Stimulated activated CD8-positive, alpha-beta memory T cell treated with anti-CD3 and anti-CD28 coated beads, Interleukin-4, amount 100 ng/mL, for 1 hour (primary cell): ENCODE measurements around the gene BHLHE40.
"Not testable (repeated sequence)": the region's sequence is repeated elsewhere in the genome, so short reads cannot be mapped to it uniquely, and the experiment has no call there.

Experiments used
- DNase-seq, 2 donors: peaks; one replicate each; pipeline ENCODE4 v3.0.0-alpha.2; 2020; ENCODE audit warnings: low read depth in 2 of 2, low spot score in 1 of 2

BHLHE40 gene

DNA sequence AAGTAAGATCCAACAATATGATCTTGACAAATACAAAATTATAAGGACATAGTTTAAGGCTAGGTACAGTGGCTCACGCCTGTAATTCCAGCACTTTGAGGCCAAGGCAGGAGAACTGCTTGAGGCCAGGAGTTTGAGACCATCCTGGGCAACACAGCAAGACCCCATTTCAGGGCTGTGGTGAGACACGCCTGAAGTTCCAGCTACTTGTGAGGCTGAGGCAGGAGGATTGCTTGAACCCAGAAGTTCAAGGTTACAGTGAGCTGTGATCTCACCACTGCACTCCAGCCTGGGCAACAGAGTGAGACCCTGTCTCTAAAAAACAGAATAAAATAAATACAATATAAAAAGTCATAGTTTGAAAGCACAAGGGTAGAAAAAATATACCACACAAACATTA, 17.4 kb upstream of the BHLHE40 start:
- not testable (repeated sequence) for DNase-seq

GRCh38 chr3:4963669-4964570, 15.3 kb upstream of the BHLHE40 start:
- no peak for DNase-seq

- not testable (repeated sequence) for DNase-seq
Measured at GRCh38 chr3:4966006-4966405, 13.2 kb upstream of the BHLHE40 start.

- DNase-seq: not testable (repeated sequence)
Measured at GRCh38 chr3:4967683-4968082, 11.6 kb upstream of the BHLHE40 start.

GRCh38 chr3:4971437-4971836, 7.8 kb upstream of the BHLHE40 start:
- DNase-seq: not testable (repeated sequence)

DNA sequence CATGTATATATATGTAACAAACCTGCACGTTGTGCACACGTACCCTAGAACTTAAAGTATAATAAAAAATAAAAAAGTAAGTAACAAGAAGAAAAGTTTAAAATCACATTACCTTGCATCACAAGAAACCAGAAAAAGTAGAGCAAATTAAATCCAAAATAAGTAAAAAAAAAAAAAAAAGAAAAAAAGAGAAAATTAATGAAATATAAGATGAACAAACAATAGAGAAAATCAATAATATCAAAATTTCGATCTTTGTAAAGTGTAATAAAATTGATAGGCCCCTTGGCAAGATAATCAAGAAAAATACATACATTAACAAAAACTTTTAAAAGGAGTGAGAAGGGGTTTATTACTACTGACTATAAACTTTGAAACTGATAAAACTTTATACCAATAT, 7.4 kb upstream of the BHLHE40 start:
- no peak for DNase-seq

- no peak for DNase-seq
Measured at GRCh38 chr3:4972652-4973643, 6.3 kb upstream of the BHLHE40 start.

DNA sequence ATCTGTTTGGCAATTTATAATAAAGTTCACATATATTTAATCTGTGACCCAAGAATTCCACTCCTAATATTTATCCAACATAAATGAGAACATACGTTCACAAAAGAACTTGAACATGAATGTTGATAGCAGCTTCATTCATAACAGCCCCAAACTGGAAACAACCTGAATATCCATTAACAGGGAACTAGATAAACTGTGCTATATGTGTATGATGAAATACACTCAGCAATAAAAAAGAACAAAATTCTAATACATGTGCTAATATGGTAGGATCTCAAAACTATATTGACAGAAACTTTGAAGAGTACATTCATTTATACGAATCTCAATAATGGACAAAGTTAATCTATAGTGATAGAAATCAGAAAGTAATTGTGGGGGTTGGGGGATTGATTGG, 5.1 kb upstream of the BHLHE40 start:
- DNase-seq: no peak

DNA sequence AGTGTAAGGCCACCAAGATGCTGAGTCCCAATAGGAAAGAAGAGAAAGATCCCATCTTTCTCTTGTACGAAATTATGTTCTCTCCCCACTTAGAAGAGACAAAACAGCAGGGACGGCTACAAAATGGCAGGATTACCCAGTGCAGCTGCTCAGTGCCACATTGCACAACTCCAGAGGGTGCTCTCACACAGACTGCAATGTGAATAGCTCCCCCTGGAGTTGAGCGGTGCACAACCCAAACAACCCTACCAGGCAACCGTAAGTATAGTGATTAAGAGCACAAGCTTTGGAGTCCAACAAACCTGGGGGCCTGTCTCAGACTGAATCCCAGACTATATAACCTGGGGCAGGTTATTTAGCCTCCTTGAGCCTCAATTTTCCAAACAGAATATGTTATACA, 3.1 kb upstream of the BHLHE40 start:
- DNase-seq: no peak

GRCh38 chr3:4977001-4977852, 2.0 kb upstream of the BHLHE40 start:
- no peak for DNase-seq

DNA sequence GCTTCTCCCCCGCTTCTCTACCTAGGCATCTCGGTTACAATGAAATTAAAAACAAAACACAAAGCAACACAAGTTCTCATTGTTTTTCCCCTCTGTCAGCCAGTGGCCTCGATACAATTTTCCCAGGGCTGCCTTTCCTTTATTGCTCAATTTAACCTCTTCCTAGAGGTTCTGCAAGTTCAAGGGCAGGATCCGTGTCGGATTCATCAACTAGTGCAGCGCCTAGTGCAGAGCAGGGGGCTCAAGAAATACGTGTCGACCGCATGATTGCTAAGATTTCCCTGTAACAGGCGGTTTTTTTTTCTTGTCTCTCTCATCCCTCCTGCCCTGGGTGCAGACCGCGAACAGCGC, 1.4 kb upstream of the BHLHE40 start:
- no peak for DNase-seq

GRCh38 chr3:4978204-4978965, 852 bp upstream of the BHLHE40 start:
- DNase-seq: peak; percentile 50 to 55

DNA sequence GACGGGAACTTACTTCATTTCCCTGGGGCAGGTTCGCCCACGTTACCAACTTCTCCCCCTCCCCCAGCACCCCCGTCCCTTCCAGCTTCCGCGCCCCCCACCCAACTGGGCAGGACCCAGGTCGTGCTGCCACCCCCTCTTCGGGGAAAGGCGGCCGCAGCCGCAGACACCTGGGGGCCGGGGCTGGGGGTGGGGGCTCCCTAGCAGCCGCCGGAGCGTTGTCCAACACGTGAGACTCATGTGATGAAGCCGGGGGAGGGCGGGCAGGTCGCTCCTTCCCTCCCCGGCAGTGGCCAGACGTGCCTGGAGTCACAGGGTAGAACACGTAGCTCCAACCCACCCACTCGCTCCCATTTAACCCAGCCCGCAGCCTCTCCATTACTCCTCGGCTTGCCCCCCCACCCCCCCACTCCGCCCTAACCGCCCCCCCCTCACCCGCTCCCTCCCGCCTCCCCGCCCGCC, 240 bp upstream of the BHLHE40 start:
- peak; percentile 67 to 81 for DNase-seq

DNA sequence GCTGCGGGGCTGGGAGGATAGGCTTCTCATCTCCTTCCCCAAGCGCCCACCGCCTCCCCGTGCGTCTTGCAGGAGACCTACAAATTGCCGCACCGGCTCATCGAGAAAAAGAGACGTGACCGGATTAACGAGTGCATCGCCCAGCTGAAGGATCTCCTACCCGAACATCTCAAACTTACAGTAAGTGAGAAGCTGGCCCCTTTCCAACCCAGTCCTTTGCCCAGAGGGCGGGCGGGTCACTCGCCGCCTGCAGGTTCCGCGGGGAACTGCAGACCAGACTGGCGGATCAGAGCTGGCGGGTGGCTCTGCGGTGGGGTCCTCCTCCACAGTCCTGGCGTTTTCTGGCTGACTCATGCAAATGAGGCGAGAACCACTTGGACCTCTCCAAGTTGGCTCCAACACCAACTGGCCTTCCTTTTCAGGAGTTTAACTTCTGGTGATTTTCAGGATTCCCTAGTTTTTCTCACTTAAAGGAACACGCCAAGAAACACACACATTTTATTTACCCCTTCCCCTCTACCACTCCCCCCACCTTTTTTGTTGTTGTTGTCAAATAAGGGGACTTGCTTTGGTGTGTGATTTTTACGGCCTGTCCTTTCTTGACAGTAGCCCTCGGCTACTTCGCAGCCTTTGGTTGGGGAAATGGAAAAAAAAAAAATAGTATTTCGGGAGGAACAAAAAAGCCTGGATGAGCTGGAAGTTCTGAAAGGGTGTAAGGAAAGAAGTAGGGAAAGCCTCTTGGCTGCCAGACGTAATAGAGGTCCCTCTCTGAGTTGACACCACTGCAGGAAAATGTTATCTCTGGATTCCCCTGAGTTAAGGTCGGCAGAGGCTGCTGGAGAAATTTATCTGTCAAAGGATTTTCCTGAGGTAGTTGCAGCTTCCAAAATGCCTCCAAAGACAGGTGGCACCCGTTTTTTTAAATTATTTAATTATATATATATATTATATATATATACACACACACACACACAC, 1.3 kb downstream of the BHLHE40 start:
- DNase-seq: peak; percentile 80 to 84

DNA sequence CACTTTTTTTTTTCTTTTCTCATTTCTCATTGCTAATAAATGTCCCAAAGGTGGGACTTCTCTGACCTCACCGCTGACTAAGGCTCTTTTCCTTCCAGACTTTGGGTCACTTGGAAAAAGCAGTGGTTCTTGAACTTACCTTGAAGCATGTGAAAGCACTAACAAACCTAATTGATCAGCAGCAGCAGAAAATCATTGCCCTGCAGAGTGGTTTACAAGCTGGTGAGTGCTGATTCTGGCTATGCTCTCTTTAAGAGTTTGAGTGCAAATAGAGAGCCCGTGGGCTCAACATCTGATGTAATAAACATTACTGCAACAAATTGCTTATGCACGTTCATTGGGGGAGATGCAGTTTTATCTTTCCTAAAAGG, 2.0 kb downstream of the BHLHE40 start:
- DNase-seq: no peak

DNA sequence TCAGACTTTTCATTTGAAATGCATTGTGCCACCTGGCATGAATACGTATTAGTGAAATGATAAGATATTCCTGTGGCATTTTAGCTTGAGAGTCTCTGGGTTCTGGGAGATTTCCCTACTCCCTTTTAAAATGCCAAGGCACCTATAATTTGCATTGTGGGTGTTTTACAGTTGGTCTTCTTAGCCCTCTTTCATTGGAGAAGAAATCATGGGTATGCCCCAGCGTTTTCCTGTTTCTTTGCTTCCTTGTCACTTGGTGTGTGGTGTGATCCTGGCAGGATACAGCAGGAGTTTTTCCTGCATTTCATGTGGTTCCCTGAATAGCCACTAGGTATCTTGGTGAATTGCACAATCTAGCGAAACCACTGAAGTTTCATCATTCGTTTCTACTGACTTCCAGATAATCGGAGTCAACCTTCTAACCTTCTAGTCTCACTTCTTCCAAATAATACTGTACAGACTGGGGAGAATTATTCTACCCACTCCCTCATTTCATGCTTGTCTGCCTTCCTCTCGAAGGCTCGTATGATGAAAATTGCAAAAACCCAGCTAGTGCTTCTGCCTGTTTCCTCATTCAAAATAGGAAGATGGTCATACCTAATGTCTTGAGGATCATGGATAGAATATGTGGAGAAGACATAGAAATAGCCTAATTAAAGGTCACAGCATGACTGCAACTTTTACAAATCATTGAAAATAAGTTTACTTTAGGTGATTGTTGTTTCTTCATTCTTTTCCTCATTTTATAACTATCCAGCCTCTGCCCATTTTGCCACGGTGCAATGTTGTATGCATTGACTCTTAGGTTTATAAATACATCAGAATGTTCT, 2.6 kb downstream of the BHLHE40 start:
- no peak for DNase-seq

- DNase-seq: no peak
Measured at GRCh38 chr3:4982773-4983738, 3.8 kb downstream of the BHLHE40 start.
